C1 segment of cervical spinal cord (tissue), 14 donors: ENCODE results near the gene ACSS1.
A peak's percentile ranks its signal among the peaks of the same experiment; 100 is the strongest.

ENCODE experiments used
- DNase-seq, 14 donors: peaks; one replicate each; lab custom pipeline; 2025; lab: John Stamatoyannopoulos, UW

Gene ACSS1

DNA sequence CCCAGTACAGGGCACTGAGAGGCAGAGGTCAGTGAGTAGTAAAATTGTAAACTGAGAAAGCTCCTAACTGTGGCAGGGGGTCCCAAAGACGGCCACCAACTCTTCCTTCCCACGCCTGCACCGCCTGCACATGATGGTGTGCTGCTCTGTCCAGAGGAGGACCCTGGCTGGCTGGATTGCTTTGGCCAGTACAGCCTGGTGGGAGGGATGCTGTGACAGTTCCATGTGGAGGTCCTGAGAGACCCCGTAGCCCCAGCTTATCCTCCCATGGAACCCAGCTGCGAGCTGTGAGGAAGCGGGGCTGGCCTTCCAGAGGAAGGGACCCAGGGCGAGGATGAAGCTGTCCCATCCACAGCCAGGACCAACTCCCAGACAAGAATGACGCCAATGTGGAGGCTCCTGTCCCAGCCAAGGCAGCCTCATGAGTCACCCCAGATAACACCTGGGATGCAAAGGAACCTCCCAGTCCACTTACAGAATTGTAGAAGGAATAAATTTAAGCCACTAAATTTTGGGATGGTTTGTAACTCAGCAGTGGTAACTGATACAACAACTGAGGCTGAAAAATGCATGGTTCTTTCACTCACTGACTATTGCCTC, 2.0 kb upstream of the ACSS1 start:
- no peak for DNase-seq

DNA sequence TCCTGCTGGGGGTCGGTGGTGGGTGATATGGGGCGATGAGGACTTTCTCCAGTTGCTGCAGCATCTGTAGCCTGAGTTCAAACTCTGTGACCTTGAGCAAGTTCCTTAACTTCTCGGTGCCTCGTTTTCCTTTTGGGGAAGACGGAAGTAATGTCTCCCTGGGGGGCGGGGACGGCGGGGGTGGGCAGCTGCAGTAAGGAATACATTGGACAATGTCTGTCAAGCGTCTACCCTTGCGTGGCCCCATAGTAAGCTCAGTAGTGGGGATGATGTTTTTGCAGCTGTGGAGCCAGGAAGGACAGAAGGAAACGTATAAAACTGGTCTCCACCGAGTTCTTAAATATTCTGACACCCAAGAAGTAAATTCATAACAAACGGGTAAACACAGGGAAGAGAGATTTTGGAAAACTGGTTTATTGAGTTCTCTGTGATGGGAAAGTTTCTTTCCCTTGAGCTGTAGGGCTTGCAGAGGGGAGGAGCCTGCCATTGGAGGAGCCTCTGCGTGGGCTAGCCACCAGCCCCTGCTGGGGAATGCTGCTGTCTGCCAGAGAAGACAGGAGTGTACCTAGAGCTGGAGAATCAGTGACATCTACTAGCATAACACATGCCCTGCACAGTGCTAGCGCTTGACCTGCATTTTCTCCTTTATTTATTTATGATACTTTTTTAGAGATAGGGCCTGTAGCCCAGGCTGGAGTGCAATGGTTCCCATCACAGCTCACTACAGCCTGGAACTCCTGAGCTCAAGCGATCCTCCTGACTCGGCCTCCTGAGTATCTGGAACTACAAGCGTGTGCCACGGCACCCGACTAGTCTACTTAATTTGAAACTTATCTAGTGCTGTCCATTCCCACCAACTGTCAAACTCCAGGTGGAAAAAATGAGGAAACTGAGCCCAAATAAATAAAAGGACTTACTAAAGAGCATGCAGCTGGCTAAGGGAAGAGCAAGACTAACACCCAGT, 1.2 kb upstream of the ACSS1 start:
- DNase-seq, result peak in 1 of 14 donors; percentile 63

DNA sequence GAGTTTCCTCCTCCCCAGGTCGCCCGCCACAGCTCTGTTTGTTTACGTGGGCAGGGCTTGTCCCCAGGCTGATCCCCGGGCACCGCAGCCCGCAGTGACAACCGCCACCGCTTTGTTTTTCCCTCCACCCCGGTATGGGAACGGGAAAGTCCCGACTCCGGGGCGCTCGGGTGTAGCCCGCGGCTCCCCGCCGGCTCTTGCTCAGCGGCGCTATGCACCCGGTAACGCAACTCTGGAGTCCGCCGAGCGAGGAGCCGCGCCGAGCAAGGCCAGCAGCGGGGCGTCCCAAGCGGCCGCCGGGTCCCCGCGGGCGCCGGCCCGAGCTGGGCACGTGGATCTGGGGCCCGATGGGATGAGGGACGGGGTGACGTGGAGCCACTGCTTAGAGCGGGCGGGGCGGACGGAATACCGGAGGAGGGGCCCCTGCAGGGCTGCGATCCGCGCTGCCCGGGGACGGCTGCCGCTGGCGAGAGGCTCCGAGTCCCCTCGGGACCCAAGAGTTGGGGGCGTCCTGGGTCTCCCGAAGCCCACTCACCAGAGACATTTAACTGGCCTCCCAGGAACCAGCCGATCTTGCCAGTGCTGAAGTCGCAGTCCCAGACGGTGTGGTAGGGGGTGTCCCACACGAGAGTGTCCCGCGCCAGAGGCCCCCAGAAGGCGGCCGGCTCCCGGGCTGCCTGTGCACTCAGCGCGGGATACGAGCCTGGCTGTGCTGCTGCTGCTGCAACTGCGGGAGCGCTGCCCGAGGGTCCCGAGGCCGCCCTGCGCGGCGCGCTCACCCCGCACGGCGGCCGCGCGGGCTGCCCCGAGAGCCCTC, 497 bp downstream of the ACSS1 start:
- DNase-seq, result peak in 13 of 14 donors; percentile 38 to 82 (median 69)

- no peak for DNase-seq
Measured at GRCh38 chr20:25056690-25057233, 1.2 kb downstream of the ACSS1 start.

DNA sequence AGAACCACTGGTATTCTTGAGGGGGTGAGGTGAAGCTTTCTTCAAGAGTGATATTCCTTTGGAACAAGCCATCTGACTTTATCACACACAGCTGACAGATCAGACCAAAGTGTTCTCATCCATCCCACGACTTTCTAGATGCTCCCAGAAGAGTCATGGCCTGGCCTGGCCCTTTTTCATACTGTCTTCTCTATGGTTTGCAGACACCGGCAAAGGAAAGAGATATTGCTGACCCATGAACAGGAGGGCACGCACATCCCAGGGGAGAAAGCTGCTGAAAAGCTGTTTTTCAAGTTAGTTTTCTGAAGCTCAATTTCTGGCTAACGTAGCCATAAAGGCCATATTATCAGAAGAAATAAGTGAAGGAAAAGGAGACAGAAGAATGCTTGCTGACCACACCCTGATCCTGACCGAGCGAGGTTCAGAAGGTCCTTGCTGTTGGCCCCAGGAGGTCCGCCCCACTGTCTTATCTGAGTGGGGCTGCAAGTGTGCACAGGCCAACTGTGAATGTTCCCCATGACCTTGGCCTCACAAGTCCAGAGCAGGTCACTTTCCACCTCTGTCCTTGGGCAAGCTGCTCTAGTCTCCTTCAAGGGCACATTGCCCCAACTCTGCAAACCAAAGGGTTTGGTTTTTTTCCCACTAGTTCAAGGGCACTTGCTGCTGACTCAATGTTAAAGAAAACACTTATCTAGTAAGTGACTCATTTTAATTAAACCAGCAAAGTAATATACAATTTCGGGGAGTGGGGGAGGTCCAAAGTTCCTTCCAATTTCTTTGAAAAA, 2.0 kb downstream of the ACSS1 start:
- no peak for DNase-seq

DNA sequence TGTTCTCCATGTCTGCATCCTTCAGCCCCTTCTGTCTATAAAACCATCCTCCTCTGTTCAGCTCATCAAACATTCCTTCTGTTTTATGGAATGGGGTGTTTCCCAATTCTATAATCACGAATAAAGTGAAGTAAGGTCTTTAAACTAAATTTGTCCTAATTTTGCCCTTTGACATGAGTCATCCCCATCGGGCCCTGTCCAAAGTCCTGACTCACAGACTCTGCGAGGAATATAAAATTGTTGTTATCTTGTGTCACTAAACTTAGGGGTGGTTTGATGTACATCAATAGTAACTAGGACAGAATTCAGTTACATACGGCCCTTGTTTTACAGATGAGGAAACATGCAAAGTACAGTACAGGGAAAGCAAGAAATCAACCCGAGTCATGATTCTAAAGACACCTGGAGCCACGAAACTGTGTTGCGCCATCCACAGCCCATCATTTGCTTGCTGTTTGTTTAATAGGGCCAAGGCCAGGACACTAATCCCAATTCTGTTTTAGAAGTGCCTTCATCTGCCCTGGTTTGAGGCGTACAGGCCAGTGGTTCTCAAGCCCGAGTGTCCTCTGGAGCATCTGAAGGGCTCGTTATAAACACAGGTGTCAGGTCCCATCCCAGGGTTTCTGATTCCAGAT, 2.8 kb downstream of the ACSS1 start:
- DNase-seq, result no peak

- peak in 1 of 14 donors; percentile 50 for DNase-seq
Measured at GRCh38 chr20:25054096-25054820, 3.7 kb downstream of the ACSS1 start.

DNA sequence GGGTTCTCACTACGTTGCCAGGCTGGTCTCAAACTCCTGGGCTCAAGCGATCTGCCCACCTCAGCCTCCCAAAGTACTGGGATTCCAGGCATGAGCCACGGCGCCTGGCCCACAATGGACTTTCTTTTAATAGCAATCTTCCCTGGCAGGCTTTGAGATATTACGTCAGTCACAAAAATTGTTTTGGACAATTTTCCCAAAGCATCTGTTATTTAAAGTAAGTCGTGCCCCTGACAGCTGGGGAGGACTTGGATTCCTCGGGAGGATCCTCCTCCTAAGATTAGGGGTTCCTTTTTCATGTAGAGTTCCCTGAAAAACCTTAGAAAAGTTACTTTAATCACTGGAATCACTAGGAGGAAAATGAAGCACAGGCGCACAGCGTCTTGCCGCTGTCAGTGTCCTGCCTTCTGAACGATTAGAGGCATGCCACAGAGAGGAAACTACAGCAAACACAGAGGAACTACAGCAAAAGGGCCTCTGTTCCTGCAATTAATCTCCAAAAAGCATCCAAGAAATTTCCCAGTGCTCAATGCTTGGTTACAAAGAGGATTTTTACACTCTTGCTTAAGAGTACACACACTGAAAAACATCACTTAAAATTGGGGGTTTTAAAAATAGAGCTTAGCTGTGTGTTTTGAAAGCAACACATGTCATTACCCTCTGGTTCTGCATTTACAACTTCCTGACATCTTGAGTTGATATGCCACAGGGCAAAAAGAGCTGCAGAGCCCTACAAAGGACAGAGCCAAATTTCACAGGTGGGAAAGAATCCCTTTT, 4.5 kb downstream of the ACSS1 start:
- DNase-seq, result peak in 1 of 14 donors; percentile 74

DNA sequence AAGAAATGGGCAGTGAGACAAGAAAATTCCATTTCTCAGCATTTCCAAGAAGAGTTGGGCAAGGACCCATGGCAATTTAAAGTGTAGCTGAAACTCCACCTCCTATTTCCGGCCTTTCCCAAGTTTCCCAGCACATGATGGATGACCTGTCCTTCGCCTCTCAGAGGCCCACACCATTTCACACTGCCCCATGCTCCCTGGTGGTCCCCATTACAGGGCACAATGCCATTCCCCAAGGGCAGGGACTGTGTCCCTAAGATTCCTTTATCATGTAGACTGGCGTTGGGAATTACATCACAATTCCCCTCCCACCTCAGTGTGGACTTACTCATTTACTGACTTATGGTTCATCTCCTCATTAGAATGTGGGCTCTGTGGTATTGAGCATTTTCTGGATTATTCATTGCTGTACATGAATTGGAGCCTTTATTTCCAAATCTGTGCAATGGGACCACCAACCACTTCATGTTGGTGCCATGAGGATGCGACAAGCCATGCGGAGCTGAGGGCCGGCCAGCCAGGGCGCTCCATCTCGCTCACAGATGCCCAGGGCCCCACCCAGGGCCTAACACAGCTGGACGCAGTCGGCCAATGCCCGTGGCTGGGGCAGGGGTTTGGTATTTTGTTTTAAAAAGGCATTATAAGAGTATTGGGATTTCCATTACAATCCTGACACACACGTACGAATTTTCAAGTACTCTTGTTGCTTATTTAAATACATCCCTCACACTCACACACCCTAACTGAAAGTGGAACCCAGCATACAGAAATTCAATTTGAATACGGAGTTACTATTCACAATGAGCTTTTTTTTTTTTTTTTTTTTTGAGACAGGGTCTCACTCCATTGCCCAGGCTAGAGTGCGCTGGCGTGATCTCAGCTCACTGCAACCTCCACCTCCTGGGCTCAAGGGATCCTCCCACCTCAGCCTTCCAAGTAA, 5.4 kb downstream of the ACSS1 start:
- DNase-seq, result no peak

DNA sequence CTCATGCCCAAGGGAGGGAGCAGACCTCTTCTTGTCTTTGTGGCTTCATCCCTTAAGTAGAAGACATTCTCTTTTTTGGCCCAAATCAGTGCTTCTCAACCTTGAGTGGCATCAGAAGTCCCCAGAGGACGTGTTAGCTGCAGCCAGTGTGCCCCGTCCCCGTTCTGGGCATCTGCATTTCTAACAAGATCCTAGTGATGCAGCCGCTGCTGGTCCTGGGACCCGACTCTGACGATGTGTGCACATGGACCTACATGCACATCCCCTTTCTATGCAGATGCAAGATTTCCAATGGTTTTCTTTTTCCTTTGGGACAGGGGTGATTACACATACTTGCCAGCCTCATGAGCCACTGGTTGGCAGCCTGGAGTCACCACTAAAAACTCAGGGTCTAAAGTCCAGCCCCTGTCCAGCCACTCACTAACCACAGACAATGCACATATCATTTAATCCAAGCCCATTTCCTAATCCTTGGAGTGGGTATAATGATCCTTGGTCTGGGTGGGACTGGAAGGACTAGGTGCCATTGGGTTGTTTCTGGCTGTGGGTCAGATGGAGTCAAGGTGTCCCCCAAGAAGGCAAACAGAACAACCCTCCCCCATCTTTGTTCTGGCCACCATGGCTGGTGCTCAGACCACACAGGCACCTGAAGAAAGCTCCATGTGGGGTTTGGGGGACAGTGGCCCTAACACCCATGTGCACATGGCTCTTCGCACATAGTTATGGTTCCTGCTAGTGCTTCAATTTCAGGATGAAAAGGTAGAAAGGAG, 6.4 kb downstream of the ACSS1 start:
- DNase-seq, result no peak

- DNase-seq, result no peak
Measured at GRCh38 chr20:25050501-25051350, 7.2 kb downstream of the ACSS1 start.

- DNase-seq, result no peak
Measured at GRCh38 chr20:25050082-25050481, 7.9 kb downstream of the ACSS1 start.

- peak in 1 of 14 donors; percentile 38 for DNase-seq
Measured at GRCh38 chr20:25049261-25050060, 8.5 kb downstream of the ACSS1 start.

DNA sequence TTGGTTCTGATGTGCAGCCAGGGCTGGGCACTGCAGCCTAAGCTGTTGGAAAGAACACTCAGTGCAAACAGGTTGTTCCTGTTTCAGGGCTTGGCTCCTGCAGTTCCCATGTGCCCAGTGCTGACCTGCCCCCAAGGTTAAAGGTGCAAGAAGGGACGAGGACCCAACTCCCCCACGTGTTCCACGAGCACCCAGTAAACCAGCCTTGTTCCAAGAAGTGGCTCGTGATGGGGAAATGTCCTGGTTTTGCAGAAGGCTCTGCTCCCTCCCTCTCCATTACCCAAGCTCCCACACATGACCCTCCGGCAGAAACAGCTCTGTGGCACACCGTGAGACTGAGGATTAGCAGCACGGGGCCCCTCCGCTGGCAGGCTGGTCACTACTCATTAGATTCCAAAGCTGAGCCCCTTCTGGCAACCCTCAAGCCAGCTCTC, 9.4 kb downstream of the ACSS1 start:
- no peak for DNase-seq

DNA sequence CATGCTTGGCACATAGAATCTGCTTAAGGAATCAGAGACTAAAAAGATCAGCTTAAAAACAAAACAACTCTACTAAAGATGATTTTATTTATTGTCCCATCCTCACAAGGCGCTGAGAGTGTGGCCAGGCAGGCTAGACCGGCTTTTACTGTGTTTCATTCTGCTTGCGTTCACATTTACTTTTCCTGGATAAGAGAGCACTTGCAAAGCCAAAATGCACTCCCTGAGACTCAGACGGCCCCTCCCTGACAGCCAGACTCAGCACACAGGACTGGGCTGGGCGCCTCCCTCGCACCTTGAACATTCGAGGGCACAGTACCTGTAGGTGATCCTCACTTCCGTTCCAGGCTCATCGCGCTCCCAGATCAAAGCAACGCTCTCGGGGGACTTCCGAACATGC, 10.2 kb downstream of the ACSS1 start:
- DNase-seq, result no peak
